ENCODE data around the gene TINAGL1.

Gene TINAGL1

DNA sequence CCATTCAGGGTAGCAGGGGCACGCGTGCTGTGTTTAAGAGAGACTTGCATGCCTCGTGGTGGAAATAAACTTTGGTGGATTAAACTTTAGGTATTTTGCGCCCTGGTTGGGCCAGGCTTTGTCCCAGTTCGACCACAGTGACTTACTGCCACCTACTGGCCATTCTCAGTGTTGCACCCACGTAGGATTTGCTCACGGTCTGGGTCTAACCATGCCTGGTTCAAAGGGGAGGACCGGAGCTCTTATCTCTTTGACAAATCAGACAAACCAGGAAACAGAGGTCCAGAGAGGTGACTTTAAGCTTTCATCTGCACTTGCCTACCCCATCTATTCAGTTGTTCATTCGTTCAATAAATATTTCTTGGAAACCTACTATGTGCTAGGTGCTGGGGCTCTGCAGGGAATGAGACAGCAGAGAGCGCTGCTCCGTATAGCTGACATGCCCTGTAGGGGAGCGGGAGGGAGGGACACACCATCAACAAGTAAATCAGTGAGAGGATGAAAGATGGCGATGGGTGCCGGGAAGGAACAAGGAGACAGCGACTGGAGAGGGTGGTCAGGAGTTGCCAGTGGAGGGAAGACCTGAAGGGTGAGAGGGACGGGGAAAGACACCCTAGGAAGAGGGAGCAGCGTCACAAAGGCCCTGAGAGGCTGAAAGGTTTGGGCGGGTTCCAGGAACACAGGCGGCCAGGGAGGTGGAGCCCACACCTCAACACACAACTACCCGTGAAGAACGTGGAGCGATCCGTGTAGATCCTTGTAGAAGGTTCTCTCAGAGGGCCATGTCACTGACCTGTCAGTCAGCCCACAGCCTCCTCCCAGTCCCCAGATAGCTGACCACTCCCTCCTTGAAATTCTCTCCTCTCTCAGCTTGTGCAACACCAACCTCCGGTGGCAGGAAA lies 27.2 kb upstream of the TINAGL1 start:
- H3K4me3 ChIP-seq (ENCODE audit: low read depth in 1 of 2, low read length in 2 of 2), result peak overlapping the region; percentile 41 to 42
- peak overlapping the region; percentile 17 to 49 for H3K9ac ChIP-seq (ENCODE audit: low read depth in 1 of 2, low read length in 2 of 2)
- no peaks in the 10 kb centered on the region for H3K36me3 ChIP-seq (ENCODE audit: control insufficient read depth in 1 of 2, insufficient read depth in 2 of 2, low read length in 2 of 2)
- no peaks in the 10 kb centered on the region for H3K27me3 ChIP-seq (ENCODE audit: control insufficient read depth in 1 of 2, insufficient read depth in 2 of 2, low read length in 2 of 2)
- H3K4me1 ChIP-seq (ENCODE audit: control insufficient read depth in 1 of 2, insufficient read depth in 2 of 2, low read length in 2 of 2), result peaks cover 16 to 21% of the 10 kb centered on the region in 2 donors
- H3K9me3 ChIP-seq (ENCODE audit: control insufficient read depth in 1 of 2, low read length in 2 of 2), result no peaks in the 10 kb centered on the region
- peak overlapping the region; percentile 49 for H3K27ac ChIP-seq (ENCODE audit: low read depth, low read length)

DNA sequence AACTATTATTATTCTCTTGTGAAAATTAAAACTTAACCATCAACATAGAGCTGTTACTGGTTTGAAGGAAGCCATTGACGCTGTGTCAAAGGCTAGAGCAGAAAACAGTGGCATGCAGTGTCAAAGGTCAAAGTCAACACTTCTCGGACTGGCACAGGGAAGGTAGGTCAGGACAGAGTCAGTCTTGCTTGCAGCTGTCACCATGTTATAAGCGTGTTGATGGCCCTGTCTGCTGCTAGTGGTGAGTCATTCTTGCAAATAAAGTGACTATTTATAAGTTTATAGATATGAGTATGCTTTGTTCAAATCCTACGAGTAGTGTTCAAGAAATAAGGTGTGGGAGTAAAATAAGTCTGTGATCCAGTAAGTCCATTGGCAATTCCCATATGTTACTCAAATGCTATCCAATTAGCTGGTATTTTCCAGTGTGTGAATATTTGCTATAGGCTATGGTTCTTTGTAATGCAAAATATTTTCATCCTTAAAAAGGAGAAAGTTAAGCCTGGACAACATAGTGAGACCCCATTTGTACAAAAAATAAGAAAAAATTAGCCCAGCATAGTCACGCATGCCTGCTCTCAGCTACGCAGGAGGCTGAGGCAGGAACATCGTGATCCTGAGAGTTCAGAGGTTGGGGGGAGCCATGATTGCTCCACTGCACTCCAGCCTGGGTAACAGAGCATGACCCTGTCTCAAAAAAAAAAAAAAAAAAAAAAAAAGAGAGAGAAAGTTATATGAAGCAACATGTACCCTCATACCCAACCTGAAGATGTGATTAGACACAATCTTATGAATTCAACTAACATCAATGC lies 26.3 kb upstream of the TINAGL1 start:
- Histone ChIP-seq H3K4me1 (ENCODE audit: control insufficient read depth in 1 of 2, insufficient read depth in 2 of 2, low read length in 2 of 2) (peaks cover 16 to 21% of the 10 kb centered on the region in 2 donors), H3K27me3 (ENCODE audit: control insufficient read depth in 1 of 2, insufficient read depth in 2 of 2, low read length in 2 of 2) (no peaks in the 10 kb centered on the region), H3K36me3 (ENCODE audit: control insufficient read depth in 1 of 2, insufficient read depth in 2 of 2, low read length in 2 of 2) (no peaks in the 10 kb centered on the region), H3K27ac (ENCODE audit: low read depth, low read length) (peak overlapping the region; percentile 49), H3K9me3 (ENCODE audit: control insufficient read depth in 1 of 2, low read length in 2 of 2) (no peaks in the 10 kb centered on the region), H3K9ac (ENCODE audit: low read depth in 1 of 2, low read length in 2 of 2) (peak overlapping the region in 1 of 2 donors; percentile 14), H3K4me3 (ENCODE audit: low read depth in 1 of 2, low read length in 2 of 2) (peak overlapping the region in 1 of 2 donors; percentile 42)

DNA sequence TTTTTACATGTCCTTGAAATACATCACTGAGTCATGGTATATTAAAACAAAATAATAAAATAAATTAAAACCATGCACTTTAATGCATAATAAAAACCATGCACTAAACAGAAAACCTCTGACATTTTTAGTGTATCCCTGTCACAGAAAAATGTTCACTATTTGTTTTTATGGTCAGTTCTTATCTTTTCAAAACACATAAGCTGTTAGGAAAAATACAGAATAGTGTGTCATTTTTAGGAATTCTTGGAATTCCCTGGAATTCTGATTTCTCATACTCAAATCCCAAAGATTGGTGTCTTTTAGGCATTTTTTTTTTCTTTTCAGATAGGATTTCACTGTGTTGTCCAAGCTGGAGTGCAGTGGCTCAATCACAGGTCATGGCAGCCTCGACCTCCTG lies 25.1 kb upstream of the TINAGL1 start:
- H3K27me3 ChIP-seq (ENCODE audit: control insufficient read depth in 1 of 2, insufficient read depth in 2 of 2, low read length in 2 of 2), result no peaks in the 10 kb centered on the region
- H3K36me3 ChIP-seq (ENCODE audit: control insufficient read depth in 1 of 2, insufficient read depth in 2 of 2, low read length in 2 of 2), result no peaks in the 10 kb centered on the region
- H3K4me1 ChIP-seq (ENCODE audit: control insufficient read depth in 1 of 2, insufficient read depth in 2 of 2, low read length in 2 of 2), result peaks cover 22 to 28% of the 10 kb centered on the region in 2 donors
- H3K9me3 ChIP-seq (ENCODE audit: control insufficient read depth in 1 of 2, low read length in 2 of 2), result no peaks in the 10 kb centered on the region
- no peak overlapping the region for H3K9ac ChIP-seq (ENCODE audit: low read depth in 1 of 2, low read length in 2 of 2)
- H3K27ac ChIP-seq (ENCODE audit: low read depth, low read length), result no peak overlapping the region
- H3K4me3 ChIP-seq (ENCODE audit: low read depth in 1 of 2, low read length in 2 of 2), result no peak overlapping the region

GRCh38 chr1:31552489-31552888 lies 23.8 kb upstream of the TINAGL1 start:
- H3K4me3 ChIP-seq (ENCODE audit: low read depth in 1 of 2, low read length in 2 of 2), result no peak overlapping the region
- H3K4me1 ChIP-seq (ENCODE audit: control insufficient read depth in 1 of 2, insufficient read depth in 2 of 2, low read length in 2 of 2), result peaks cover 22 to 28% of the 10 kb centered on the region in 2 donors
- no peaks in the 10 kb centered on the region for H3K27me3 ChIP-seq (ENCODE audit: control insufficient read depth in 1 of 2, insufficient read depth in 2 of 2, low read length in 2 of 2)
- H3K36me3 ChIP-seq (ENCODE audit: control insufficient read depth in 1 of 2, insufficient read depth in 2 of 2, low read length in 2 of 2), result no peaks in the 10 kb centered on the region
- H3K9ac ChIP-seq (ENCODE audit: low read depth in 1 of 2, low read length in 2 of 2), result no peak overlapping the region
- no peaks in the 10 kb centered on the region for H3K9me3 ChIP-seq (ENCODE audit: control insufficient read depth in 1 of 2, low read length in 2 of 2)
- H3K27ac ChIP-seq (ENCODE audit: low read depth, low read length), result no peak overlapping the region

GRCh38 chr1:31556481-31557006 lies 19.8 kb upstream of the TINAGL1 start:
- no peaks in the 10 kb centered on the region for H3K36me3 ChIP-seq (ENCODE audit: control insufficient read depth in 1 of 2, insufficient read depth in 2 of 2, low read length in 2 of 2)
- no peak overlapping the region for H3K27ac ChIP-seq (ENCODE audit: low read depth, low read length)
- no peak overlapping the region for H3K9ac ChIP-seq (ENCODE audit: low read depth in 1 of 2, low read length in 2 of 2)
- H3K9me3 ChIP-seq (ENCODE audit: control insufficient read depth in 1 of 2, low read length in 2 of 2), result no peaks in the 10 kb centered on the region
- H3K4me3 ChIP-seq (ENCODE audit: low read depth in 1 of 2, low read length in 2 of 2), result no peak overlapping the region
- peaks cover 6 to 9% of the 10 kb centered on the region in 2 donors for H3K4me1 ChIP-seq (ENCODE audit: control insufficient read depth in 1 of 2, insufficient read depth in 2 of 2, low read length in 2 of 2)
- H3K27me3 ChIP-seq (ENCODE audit: control insufficient read depth in 1 of 2, insufficient read depth in 2 of 2, low read length in 2 of 2), result no peaks in the 10 kb centered on the region

GRCh38 chr1:31559715-31560114 lies 16.6 kb upstream of the TINAGL1 start:
- peaks cover 18 to 20% of the 10 kb centered on the region in 2 donors for H3K4me1 ChIP-seq (ENCODE audit: control insufficient read depth in 1 of 2, insufficient read depth in 2 of 2, low read length in 2 of 2)
- H3K4me3 ChIP-seq (ENCODE audit: low read depth in 1 of 2, low read length in 2 of 2), result no peak overlapping the region
- H3K9ac ChIP-seq (ENCODE audit: low read depth in 1 of 2, low read length in 2 of 2), result no peak overlapping the region
- no peaks in the 10 kb centered on the region for H3K36me3 ChIP-seq (ENCODE audit: control insufficient read depth in 1 of 2, insufficient read depth in 2 of 2, low read length in 2 of 2)
- no peaks in the 10 kb centered on the region for H3K27me3 ChIP-seq (ENCODE audit: control insufficient read depth in 1 of 2, insufficient read depth in 2 of 2, low read length in 2 of 2)
- no peaks in the 10 kb centered on the region for H3K9me3 ChIP-seq (ENCODE audit: control insufficient read depth in 1 of 2, low read length in 2 of 2)
- H3K27ac ChIP-seq (ENCODE audit: low read depth, low read length), result no peak overlapping the region

DNA sequence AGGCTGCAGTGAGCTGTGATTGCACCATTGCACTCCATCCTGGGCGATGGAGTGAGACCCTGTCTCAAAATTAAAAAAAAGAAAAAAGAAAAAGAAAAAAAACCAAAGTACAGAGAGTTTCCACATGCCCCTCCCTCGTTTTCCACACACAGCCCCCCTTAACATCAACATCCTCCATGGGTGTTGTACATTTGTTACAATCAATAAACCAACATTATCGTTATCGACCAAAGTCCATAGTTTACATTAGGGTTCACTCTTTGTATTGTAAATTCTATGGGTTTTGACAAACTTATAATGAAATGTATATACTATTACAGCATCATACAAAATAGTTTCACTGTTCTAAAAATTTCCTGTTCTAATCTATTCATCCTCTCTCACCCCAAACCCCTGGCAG lies 15.9 kb upstream of the TINAGL1 start:
- Histone ChIP-seq H3K27ac (ENCODE audit: low read depth, low read length) (no peak overlapping the region), H3K4me1 (ENCODE audit: control insufficient read depth in 1 of 2, insufficient read depth in 2 of 2, low read length in 2 of 2) (peaks cover 17 to 18% of the 10 kb centered on the region in 2 donors), H3K9me3 (ENCODE audit: control insufficient read depth in 1 of 2, low read length in 2 of 2) (no peaks in the 10 kb centered on the region), H3K36me3 (ENCODE audit: control insufficient read depth in 1 of 2, insufficient read depth in 2 of 2, low read length in 2 of 2) (no peaks in the 10 kb centered on the region), H3K9ac (ENCODE audit: low read depth in 1 of 2, low read length in 2 of 2) (no peak overlapping the region), H3K27me3 (ENCODE audit: control insufficient read depth in 1 of 2, insufficient read depth in 2 of 2, low read length in 2 of 2) (no peaks in the 10 kb centered on the region), H3K4me3 (ENCODE audit: low read depth in 1 of 2, low read length in 2 of 2) (no peak overlapping the region)

DNA sequence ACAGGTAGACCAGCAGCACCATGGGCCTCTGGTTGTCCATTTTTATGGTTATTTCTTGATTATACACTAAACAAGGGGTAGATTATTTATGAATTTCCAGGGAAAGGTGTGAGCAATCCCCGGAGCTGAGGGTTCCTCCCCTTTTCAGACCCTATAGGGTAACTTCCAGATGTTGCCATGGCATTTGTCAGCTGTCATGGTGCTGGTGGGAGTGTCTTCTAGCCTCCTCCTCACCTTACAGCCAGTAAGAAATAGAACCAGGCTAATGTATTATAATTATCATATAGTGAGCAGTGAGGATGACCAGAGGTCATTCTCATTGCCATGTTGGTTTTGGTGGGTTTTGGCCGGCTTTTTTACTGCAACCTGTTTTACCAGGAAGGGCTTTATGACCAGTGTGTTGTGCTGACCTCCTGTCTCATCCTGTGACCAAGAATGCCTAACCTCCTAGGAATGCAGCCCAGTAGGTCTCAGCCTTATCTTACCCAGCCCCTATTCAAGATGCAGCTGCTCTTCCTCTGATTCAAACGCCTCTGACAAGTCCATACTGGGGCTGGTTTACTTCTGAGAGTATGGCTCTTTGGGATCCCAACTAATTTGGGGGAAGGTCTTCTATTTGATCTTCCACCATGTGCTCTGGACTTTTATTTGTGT lies 13.5 kb upstream of the TINAGL1 start:
- Histone ChIP-seq H3K27me3 (ENCODE audit: control insufficient read depth in 1 of 2, insufficient read depth in 2 of 2, low read length in 2 of 2) (no peaks in the 10 kb centered on the region), H3K9ac (ENCODE audit: low read depth in 1 of 2, low read length in 2 of 2) (no peak overlapping the region), H3K36me3 (ENCODE audit: control insufficient read depth in 1 of 2, insufficient read depth in 2 of 2, low read length in 2 of 2) (no peaks in the 10 kb centered on the region), H3K4me1 (ENCODE audit: control insufficient read depth in 1 of 2, insufficient read depth in 2 of 2, low read length in 2 of 2) (peaks cover 13 to 14% of the 10 kb centered on the region in 2 donors), H3K27ac (ENCODE audit: low read depth, low read length) (no peak overlapping the region), H3K9me3 (ENCODE audit: control insufficient read depth in 1 of 2, low read length in 2 of 2) (no peaks in the 10 kb centered on the region), H3K4me3 (ENCODE audit: low read depth in 1 of 2, low read length in 2 of 2) (no peak overlapping the region)

DNA sequence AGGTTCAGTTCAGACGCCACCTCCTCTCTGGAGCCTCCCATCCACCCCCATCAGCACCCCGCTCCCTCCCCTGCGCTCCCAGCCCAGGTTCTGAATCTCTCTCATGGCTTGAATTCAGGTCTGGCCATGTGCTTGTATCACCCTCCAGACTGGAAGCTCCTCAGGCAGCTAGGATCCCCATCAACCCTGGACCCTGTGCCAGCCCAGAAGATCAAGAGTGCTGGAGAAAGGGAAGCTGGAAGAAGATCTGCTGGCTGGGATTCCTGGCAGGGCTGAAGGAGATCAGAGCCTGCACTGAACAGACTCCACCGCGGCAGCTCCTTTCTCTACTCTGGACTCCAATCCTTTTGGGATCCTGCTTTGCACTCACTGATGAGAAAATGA lies 11.7 kb upstream of the TINAGL1 start:
- no peak overlapping the region for H3K9ac ChIP-seq (ENCODE audit: low read depth in 1 of 2, low read length in 2 of 2)
- no peaks in the 10 kb centered on the region for H3K27me3 ChIP-seq (ENCODE audit: control insufficient read depth in 1 of 2, insufficient read depth in 2 of 2, low read length in 2 of 2)
- no peaks in the 10 kb centered on the region for H3K9me3 ChIP-seq (ENCODE audit: control insufficient read depth in 1 of 2, low read length in 2 of 2)
- H3K27ac ChIP-seq (ENCODE audit: low read depth, low read length), result no peak overlapping the region
- H3K4me3 ChIP-seq (ENCODE audit: low read depth in 1 of 2, low read length in 2 of 2), result no peak overlapping the region
- H3K4me1 ChIP-seq (ENCODE audit: control insufficient read depth in 1 of 2, insufficient read depth in 2 of 2, low read length in 2 of 2), result peaks cover 13 to 14% of the 10 kb centered on the region in 2 donors
- no peaks in the 10 kb centered on the region for H3K36me3 ChIP-seq (ENCODE audit: control insufficient read depth in 1 of 2, insufficient read depth in 2 of 2, low read length in 2 of 2)
